Heart left ventricle (tissue), 13 donors: ENCODE data around the gene SMG5.

ENCODE experiments used
- CTCF ChIP-seq, 12 donors: fragments of 200-600 bp; sonication (generic) in 4 of 12; IDR thresholded peaks; one replicate each; pipeline versions ENCODE4 v1.5.0 to v1.8.0; 2018 to 2022; ENCODE audit warnings: antibody characterized with exemption in 12 of 12, mild to moderate bottlenecking in 5 of 12
- POLR2A ChIP-seq, 2 donors: fragments of 450-650 bp; IDR thresholded peaks; one replicate each; pipeline ENCODE4 v1.6.1; 2017; ENCODE audit warnings: antibody characterized with exemption in 2 of 2, mild to moderate bottlenecking in 2 of 2, moderate library complexity in 2 of 2
- donor health status: ischemic (EF 13 %, LVEDD 7.1; RV severe dilation, severe dysfunction).
- donor health status: DM: no; HTN: yes; CAD: no.
- donor health status: DM: no; HTN: no; CAD: no.
- donor health status: ischemic (EF 25% LVEDD 6.9; RV normal size, moderate dysfunction).
- donor health status: ischemic (EF 25% LVEDD 5.7; RV mildly dilated, moderate dysfunction).
- donor health status: ischemic (EF 35%, LVEDD 5.7; RV mildly dilated, moderate dysfunction).
- donor health status: nonischemic (EF 11% LVEDD 7.7; RV severe dilation, severe dysfunction).
- donor health status: DM: yes; HTN: yes; CAD: no.
- donor health status: PGD.
- donor health status: ischemic (EF 29% LVEDD 5.4; RV normal size, mild dysfunction).
- donor health status: nonischemic (EF 23%, LVEDD 6.1; RV moderate dilation, normal function).

DNA sequence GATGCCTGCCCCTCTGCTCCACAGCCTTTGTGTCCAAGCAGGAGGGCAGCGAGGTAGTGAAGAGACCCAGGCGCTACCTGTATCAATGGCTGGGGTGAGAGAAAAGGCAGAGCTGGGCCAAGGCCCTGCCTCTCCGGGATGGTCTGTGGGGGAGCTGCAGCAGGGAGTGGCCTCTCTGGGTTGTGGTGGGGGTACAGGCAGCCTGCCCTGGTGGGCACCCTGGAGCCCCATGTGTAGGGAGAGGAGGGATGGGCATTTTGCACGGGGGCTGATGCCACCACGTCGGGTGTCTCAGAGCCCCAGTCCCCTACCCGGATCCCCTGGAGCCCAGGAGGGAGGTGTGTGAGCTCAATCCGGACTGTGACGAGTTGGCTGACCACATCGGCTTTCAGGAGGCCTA lies 39.9 kb downstream of the SMG5 start:
- no peak for TF ChIP-seq POLR2A (IDR thresholded peaks at IDR 0.05)
- no peak for TF ChIP-seq CTCF (IDR thresholded peaks at IDR 0.05)
